Measurements from ENCODE around the gene PRR18. TPM values are rescaled to one million over a fixed set of nuclear protein-coding genes. Genes with fewer than 3 reads are reported as not detected.

PRR18 gene
- total and polyA plus RNA-seq, 2 of the 13 experiments (the other 11 are each of a cell fraction or from before 2014, with no cell fraction given) = 0.04 TPM

DNA sequence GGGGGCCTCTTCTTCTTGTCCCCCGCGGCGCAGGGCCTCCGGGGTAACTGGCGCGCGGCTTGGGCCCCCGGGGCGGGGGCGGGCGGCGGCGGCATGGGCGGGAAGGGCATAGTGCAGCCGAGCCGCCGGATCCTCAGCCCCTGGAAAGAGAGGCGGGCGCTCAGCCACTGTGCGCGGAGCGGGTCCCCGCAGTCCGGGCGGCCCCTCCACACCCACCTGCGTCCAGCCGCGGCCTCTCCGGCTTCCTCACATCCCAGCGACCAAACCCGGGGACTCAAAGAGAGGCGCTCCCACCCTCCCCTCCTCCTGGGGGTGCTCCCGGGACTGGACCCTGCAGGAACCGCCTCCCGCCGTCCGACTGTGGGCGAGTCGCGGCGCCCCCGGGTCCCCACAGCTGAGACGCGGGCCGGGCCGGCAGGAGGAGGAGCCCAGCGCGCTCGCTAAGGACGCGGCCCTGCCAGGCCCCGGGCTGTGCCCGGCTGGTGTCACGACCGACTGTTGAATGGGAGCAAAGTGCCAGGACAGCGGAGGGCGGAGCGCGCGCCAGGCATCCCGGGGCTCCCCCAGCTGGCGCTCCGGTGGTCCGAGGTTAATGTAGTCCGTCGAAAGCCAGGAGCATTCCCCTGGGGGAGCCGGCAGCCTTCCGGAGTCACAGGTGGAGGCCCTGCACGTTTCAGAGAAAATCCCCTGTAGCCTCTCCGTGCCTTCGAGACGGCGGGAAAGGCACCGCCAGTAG, at the start of gene PRR18 (continued):
- TF ChIP-seq ZNF883 (CRISPR knock-in tag; IDR thresholded peaks at IDR 0.05; ENCODE audit: not compliant biosample characterization) (peak; percentile 79), TAF15 (IDR thresholded peaks at IDR 0.05; ENCODE audit: low read depth, low read length, poor library complexity, severe bottlenecking) (peak; percentile 23), ZNF605 (CRISPR knock-in tag; IDR thresholded peaks at IDR 0.05) (peak; percentile 63; the same call in 1 of the 2 replicates), ZNF747 (CRISPR knock-in tag; IDR thresholded peaks at IDR 0.05; ENCODE audit: borderline replicate concordance) (peak; percentile 71), ZNF616 (CRISPR knock-in tag; IDR thresholded peaks at IDR 0.05; ENCODE audit: low read depth) (peak; percentile 57; the same call in 1 of the 2 replicates), ZNF75D (CRISPR knock-in tag; IDR thresholded peaks at IDR 0.05; ENCODE audit: borderline replicate concordance) (no peak), HOXA3 (CRISPR knock-in tag; IDR thresholded peaks at IDR 0.05) (peak; percentile 48; the same call in 1 of the 2 replicates), KLF6 (CRISPR knock-in tag; IDR thresholded peaks at IDR 0.05) (0 out of 2 replicates have a peak, but pooled peaks have one; percentile 13), NR1H2 (CRISPR knock-in tag; IDR thresholded peaks at IDR 0.05; ENCODE audit: borderline replicate concordance, low read depth) (0 out of 2 replicates have a peak, but pooled peaks have one; percentile 54), ZNF235 (CRISPR knock-in tag; IDR thresholded peaks at IDR 0.05; ENCODE audit: borderline replicate concordance) (peak; percentile 4; the same call in 1 of the 2 replicates), SP4 (CRISPR knock-in tag; IDR thresholded peaks at IDR 0.05) (no peak), REPIN1 (CRISPR knock-in tag; IDR thresholded peaks at IDR 0.05; ENCODE audit: borderline replicate concordance, low read depth) (peak; percentile 49; the same call in 1 of the 2 replicates), ZNF34 (CRISPR knock-in tag; IDR thresholded peaks at IDR 0.05; ENCODE audit: borderline replicate concordance) (0 out of 2 replicates have a peak, but pooled peaks have one; percentile 14)
- TF ChIP-seq, protein P1, sequence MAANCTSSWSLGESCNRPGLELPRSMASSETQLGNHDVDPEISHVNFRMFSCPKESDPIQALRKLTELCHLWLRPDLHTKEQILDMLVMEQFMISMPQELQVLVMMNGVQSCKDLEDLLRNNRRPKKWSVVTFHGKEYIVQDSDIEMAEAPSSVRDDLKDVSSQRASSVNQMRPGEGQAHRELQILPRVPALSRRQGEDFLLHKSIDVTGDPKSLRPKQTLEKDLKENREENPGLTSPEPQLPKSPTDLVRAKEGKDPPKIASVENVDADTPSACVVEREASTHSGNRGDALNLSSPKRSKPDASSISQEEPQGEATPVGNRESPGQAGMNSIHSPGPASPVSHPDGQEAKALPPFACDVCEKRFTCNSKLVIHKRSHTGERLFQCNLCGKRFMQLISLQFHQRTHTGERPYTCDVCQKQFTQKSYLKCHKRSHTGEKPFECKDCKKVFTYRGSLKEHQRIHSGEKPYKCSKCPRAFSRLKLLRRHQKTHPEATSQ (CRISPR knock-in tag; IDR thresholded peaks at IDR 0.05; ENCODE audit: borderline replicate concordance) = 0 out of 2 replicates have a peak, but pooled peaks have one; percentile 40
- TF ChIP-seq, protein P2, sequence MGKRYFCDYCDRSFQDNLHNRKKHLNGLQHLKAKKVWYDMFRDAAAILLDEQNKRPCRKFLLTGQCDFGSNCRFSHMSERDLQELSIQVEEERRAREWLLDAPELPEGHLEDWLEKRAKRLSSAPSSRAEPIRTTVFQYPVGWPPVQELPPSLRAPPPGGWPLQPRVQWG (CRISPR knock-in tag; IDR thresholded peaks at IDR 0.05; ENCODE audit: borderline replicate concordance, low read depth) = no peak
- TF ChIP-seq, protein P3, sequence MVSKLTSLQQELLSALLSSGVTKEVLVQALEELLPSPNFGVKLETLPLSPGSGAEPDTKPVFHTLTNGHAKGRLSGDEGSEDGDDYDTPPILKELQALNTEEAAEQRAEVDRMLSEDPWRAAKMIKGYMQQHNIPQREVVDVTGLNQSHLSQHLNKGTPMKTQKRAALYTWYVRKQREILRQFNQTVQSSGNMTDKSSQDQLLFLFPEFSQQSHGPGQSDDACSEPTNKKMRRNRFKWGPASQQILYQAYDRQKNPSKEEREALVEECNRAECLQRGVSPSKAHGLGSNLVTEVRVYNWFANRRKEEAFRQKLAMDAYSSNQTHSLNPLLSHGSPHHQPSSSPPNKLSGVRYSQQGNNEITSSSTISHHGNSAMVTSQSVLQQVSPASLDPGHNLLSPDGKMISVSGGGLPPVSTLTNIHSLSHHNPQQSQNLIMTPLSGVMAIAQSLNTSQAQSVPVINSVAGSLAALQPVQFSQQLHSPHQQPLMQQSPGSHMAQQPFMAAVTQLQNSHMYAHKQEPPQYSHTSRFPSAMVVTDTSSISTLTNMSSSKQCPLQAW (CRISPR knock-in tag; IDR thresholded peaks at IDR 0.05) = peak; percentile 44; the same call in 1 of the 2 replicates
- TF ChIP-seq, protein P4, sequence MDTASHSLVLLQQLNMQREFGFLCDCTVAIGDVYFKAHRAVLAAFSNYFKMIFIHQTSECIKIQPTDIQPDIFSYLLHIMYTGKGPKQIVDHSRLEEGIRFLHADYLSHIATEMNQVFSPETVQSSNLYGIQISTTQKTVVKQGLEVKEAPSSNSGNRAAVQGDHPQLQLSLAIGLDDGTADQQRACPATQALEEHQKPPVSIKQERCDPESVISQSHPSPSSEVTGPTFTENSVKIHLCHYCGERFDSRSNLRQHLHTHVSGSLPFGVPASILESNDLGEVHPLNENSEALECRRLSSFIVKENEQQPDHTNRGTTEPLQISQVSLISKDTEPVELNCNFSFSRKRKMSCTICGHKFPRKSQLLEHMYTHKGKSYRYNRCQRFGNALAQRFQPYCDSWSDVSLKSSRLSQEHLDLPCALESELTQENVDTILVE (CRISPR knock-in tag; IDR thresholded peaks at IDR 0.05) = no peak
- TF ChIP-seq, protein P5, sequence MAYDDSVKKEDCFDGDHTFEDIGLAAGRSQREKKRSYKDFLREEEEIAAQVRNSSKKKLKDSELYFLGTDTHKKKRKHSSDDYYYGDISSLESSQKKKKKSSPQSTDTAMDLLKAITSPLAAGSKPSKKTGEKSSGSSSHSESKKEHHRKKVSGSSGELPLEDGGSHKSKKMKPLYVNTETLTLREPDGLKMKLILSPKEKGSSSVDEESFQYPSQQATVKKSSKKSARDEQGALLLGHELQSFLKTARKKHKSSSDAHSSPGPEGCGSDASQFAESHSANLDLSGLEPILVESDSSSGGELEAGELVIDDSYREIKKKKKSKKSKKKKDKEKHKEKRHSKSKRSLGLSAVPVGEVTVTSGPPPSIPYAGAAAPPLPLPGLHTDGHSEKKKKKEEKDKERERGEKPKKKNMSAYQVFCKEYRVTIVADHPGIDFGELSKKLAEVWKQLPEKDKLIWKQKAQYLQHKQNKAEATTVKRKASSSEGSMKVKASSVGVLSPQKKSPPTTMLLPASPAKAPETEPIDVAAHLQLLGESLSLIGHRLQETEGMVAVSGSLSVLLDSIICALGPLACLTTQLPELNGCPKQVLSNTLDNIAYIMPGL (CRISPR knock-in tag; IDR thresholded peaks at IDR 0.05; ENCODE audit: borderline replicate concordance in 1 of 2, low read depth in 1 of 2) = peak in 1 of 2 experiments; percentile 57; a peak in 1 of 4 replicates

Data from HepG2 (cell line).